Measurements from ENCODE around the gene MRFAP1L1. TPM values are rescaled to one million over a fixed set of nuclear protein-coding genes. Genes with fewer than 3 reads are reported as not detected.

MRFAP1L1 gene
- total and polyA plus RNA-seq, 7 donors = 30.0 to 79.0 (median 39.1) TPM

DNA sequence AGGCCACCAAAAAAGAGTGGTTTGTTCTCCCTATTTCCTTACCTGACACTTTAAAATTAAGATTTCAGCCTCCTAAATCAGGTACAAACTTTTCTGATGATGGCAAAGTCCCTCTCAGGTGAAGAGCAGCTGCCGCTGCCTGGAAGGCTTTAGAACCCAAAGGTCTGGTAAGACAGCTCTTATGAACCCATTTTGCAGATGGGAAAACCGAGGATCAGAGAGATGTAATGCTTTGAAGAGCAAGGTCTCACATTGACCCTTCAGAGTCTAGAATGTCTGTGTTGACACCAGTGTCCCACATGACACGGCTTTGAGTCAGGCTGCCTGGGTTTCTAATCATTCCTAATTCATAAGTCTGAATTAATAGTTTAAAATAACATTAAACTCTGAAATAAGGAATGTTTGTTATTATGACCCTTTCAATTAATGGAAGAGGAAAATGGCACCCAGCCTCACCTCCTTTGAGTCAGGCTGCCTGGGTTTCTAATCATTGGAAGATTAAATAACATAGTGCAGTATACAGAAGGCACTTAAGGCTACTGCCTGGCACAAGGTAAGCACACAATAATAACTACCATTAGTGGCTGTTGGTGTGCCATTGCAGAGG lies 44.9 kb upstream of the MRFAP1L1 start:
- TF ChIP-seq, protein P1, sequence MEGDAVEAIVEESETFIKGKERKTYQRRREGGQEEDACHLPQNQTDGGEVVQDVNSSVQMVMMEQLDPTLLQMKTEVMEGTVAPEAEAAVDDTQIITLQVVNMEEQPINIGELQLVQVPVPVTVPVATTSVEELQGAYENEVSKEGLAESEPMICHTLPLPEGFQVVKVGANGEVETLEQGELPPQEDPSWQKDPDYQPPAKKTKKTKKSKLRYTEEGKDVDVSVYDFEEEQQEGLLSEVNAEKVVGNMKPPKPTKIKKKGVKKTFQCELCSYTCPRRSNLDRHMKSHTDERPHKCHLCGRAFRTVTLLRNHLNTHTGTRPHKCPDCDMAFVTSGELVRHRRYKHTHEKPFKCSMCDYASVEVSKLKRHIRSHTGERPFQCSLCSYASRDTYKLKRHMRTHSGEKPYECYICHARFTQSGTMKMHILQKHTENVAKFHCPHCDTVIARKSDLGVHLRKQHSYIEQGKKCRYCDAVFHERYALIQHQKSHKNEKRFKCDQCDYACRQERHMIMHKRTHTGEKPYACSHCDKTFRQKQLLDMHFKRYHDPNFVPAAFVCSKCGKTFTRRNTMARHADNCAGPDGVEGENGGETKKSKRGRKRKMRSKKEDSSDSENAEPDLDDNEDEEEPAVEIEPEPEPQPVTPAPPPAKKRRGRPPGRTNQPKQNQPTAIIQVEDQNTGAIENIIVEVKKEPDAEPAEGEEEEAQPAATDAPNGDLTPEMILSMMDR (IDR thresholded peaks at IDR 0.05) = no peak
- Histone ChIP-seq H3K27me3 (ENCODE audit: insufficient read depth in 3 of 3, low read length in 2 of 3) (no peaks in the 10 kb centered on the region), H3K4me1 (peaks cover 2% of the 10 kb centered on the region), H3K36me3 (ENCODE audit: insufficient read depth in 1 of 2, low read depth in 1 of 2) (no peaks in the 10 kb centered on the region), H3K4me3 (no peak overlapping the region), H3K27ac (no peak overlapping the region), H3K9me3 (no peaks in the 10 kb centered on the region)
- WGBS, 3 donors = 93 to 97% (median 95%) methylated on average over 3 of the region's 3 CpGs
- DNase-seq (peak in 1 of 2 donors; percentile 3), ATAC-seq (no peak)
- intact Hi-C loops (cut with DNase I) = no loop called here

DNA sequence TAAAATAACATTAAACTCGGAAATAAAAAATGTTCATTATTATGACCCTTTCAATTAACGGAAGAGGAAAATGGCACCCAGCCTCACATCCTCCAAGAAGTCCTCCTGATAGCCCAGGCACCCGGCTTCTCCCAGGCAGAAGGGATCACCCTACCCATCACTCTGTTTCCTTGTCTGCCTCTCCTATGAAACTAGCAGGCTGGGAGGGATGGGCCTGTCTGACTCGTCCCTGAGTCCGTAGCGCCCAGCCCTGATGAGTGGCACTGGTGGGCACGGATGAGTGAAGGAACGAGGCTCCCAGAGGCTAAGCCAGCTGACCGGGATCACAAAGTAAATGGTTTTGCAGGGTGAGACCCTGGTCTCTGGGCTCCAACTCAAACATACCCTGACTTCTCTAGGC lies 44.2 kb upstream of the MRFAP1L1 start:
- Histone ChIP-seq H3K27me3 (ENCODE audit: insufficient read depth in 3 of 3, low read length in 2 of 3) (no peaks in the 10 kb centered on the region), H3K27ac (no peak overlapping the region), H3K4me3 (no peak overlapping the region), H3K4me1 (peaks cover 8% of the 10 kb centered on the region), H3K9me3 (no peaks in the 10 kb centered on the region), H3K36me3 (ENCODE audit: insufficient read depth in 1 of 2, low read depth in 1 of 2) (no peaks in the 10 kb centered on the region)
- DNase-seq (no peak), ATAC-seq (no peak)
- intact Hi-C loops (cut with DNase I) = no loop called here
- TF ChIP-seq, protein P1 (IDR thresholded peaks at IDR 0.05) = no peak
- 84 to 94% (median 94%) methylated on average over 9 of the region's 9 CpGs for WGBS, 3 donors

DNA sequence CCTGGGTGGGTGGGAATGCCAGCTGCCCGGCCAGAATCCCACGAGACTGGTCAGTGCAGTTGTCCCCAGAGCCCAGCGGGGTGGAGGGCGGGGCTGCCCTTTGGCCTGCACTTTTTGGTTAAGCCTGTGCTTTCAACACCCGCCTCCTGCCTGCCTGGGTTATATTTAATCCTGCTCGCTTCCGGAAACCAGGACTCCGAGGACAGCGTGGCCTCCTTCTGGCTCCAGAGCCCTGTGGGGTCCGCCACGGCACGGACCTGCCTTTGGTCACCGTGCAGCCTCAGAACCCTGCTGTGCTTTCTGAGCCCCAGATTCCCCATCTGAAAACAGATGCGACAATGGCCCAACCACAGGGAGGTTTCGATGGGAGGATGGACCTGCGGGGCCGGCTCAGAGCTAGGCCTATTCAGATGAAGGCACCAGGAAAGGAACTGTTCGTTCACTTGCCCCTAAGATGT lies 43.5 kb upstream of the MRFAP1L1 start:
- no peak overlapping the region for H3K27ac ChIP-seq

DNA sequence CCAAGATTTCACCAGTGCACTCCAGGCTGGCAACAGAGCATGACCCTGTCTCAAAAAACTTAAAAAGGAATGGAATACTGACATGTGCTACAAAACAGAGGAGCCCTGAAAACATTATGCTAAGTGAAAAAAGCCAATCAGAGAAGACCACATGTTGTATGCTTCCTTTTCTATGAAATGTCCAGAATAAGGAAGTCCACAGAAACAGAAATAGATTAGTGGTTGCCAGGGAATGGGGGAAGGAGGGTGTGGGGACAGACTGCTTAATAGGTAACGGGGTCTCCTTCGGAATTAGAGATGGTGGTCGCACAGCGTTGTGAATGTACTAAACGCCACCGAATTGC lies 42.8 kb upstream of the MRFAP1L1 start:
- no peak overlapping the region for H3K27ac ChIP-seq
- H3K9me3 ChIP-seq = no peaks in the 10 kb centered on the region
- DNase-seq = no peak
- ATAC-seq = no peak
- no peak overlapping the region for H3K4me3 ChIP-seq
- TF ChIP-seq, protein P1 (IDR thresholded peaks at IDR 0.05) = no peak
- H3K36me3 ChIP-seq (ENCODE audit: insufficient read depth in 1 of 2, low read depth in 1 of 2) = no peaks in the 10 kb centered on the region
- peaks cover 8% of the 10 kb centered on the region for H3K4me1 ChIP-seq
- 85 to 94% (median 91%) methylated on average over 6 of the region's 6 CpGs for WGBS, 3 donors
- intact Hi-C loops (cut with DNase I) = no loop called here
- no peaks in the 10 kb centered on the region for H3K27me3 ChIP-seq (ENCODE audit: insufficient read depth in 3 of 3, low read length in 2 of 3)

More for the DNA sequence above, 43.5 kb upstream of the MRFAP1L1 start:
- 73 to 75% (median 75%) methylated on average over 18 of the region's 18 CpGs for WGBS, 3 donors
- peak in 2 of 4 donors; percentile 21 to 75 for ATAC-seq
- H3K4me3 ChIP-seq = no peak overlapping the region
- H3K9me3 ChIP-seq = no peaks in the 10 kb centered on the region
- DNase-seq = peak in 1 of 2 donors; percentile 58
- peaks cover 8% of the 10 kb centered on the region for H3K4me1 ChIP-seq
- intact Hi-C loops (cut with DNase I) = no loop called here
- no peaks in the 10 kb centered on the region for H3K36me3 ChIP-seq (ENCODE audit: insufficient read depth in 1 of 2, low read depth in 1 of 2)
- no peaks in the 10 kb centered on the region for H3K27me3 ChIP-seq (ENCODE audit: insufficient read depth in 3 of 3, low read length in 2 of 3)
- TF ChIP-seq, protein P1 (IDR thresholded peaks at IDR 0.05) = no peak

Measured in psoas muscle (tissue), 8 donors.